NCI-H748 (cell line): ENCODE data around the gene SCAF1.

Experiments used
- DNase-seq: peaks from one replicate; lab custom pipeline; 2025; ENCODE audit not compliant: unreplicated experiment; lab: John Stamatoyannopoulos, UW

The SCAF1 gene, protein sequence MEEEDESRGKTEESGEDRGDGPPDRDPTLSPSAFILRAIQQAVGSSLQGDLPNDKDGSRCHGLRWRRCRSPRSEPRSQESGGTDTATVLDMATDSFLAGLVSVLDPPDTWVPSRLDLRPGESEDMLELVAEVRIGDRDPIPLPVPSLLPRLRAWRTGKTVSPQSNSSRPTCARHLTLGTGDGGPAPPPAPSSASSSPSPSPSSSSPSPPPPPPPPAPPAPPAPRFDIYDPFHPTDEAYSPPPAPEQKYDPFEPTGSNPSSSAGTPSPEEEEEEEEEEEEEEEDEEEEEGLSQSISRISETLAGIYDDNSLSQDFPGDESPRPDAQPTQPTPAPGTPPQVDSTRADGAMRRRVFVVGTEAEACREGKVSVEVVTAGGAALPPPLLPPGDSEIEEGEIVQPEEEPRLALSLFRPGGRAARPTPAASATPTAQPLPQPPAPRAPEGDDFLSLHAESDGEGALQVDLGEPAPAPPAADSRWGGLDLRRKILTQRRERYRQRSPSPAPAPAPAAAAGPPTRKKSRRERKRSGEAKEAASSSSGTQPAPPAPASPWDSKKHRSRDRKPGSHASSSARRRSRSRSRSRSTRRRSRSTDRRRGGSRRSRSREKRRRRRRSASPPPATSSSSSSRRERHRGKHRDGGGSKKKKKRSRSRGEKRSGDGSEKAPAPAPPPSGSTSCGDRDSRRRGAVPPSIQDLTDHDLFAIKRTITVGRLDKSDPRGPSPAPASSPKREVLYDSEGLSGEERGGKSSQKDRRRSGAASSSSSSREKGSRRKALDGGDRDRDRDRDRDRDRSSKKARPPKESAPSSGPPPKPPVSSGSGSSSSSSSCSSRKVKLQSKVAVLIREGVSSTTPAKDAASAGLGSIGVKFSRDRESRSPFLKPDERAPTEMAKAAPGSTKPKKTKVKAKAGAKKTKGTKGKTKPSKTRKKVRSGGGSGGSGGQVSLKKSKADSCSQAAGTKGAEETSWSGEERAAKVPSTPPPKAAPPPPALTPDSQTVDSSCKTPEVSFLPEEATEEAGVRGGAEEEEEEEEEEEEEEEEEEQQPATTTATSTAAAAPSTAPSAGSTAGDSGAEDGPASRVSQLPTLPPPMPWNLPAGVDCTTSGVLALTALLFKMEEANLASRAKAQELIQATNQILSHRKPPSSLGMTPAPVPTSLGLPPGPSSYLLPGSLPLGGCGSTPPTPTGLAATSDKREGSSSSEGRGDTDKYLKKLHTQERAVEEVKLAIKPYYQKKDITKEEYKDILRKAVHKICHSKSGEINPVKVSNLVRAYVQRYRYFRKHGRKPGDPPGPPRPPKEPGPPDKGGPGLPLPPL

DNA sequence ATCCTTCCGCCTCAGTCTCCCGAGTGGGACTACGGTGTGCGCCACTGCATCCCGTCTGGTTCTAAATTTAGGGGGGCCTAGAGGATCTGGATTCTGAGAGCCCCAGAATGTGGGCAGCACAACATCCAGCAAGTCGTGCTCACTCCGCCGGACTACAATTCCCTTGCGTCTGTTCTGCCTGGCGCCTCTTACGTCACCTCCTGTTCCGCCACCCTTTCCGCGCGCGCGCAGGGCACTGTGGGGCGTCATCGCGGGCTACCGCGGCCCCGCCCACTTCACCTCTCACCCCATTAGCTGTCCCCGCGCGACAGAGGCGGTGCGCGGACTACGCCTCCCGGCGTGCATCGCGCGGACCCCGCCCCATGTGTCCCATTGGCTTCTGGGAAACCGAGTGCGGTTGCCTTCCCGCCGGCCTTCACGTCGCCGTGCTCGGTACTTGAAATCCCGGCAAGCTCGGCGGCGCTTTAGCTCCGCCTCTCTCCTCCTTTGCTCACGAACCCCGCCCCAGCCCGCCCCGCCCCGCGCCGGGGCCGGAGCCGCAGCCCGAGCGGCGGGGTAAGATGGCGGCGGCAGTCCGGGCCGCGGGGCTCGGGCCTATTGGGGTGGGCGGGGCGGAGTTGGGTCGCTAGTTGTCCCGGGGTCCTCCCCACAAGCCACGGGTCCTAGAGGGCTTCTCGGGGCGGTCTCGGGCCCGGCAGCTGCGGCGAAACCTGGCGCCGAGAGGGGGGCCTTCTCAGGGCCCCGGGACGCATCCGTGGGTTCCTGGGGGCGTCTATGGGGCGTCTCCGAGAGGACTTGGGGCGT is at the start of gene SCAF1:
TSS of gene SCAF1 (plus strand) at position 522 of the 804 bp plus-strand sequence. CDS start 2,818 bp downstream, outside the sequence.
- peak; percentile 100 for DNase-seq

DNA sequence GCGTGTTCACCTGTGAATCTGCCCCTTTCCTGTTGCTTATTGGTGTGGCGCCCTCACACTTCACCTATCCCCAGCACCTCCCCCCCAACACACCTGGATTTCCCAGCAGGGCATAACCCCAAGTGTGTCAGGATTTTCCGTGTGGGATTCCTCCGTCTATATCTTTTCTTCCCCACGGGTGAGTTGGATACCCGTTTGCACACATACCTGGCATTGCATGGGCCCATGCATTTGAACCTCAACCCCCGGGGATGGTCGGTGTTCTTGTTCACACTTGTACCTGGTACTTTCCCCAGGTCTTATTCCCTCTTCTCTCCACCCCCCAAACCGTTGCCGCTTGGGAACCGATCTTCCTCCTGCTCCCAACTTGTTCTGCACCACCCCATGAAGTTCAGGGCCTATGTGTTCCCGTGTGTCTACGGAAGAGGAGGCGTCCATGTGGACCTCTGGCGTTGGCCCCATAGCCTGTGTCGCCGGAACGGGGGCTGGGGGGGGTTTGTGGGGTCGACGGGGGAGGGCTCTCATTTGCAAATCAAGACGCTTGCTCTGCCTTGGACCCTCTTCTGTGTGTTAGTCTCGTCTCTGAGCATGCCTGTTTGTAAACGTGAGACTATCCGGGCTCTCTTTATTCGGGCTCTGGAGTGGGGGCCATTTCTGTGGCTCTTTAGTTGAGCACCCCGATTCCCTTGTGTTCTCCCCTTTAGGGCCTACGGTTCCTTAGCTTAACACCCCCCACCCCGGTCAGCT is 49.4 kb upstream of the SCAF1 start:
- DNase-seq = peak; percentile 66

DNA sequence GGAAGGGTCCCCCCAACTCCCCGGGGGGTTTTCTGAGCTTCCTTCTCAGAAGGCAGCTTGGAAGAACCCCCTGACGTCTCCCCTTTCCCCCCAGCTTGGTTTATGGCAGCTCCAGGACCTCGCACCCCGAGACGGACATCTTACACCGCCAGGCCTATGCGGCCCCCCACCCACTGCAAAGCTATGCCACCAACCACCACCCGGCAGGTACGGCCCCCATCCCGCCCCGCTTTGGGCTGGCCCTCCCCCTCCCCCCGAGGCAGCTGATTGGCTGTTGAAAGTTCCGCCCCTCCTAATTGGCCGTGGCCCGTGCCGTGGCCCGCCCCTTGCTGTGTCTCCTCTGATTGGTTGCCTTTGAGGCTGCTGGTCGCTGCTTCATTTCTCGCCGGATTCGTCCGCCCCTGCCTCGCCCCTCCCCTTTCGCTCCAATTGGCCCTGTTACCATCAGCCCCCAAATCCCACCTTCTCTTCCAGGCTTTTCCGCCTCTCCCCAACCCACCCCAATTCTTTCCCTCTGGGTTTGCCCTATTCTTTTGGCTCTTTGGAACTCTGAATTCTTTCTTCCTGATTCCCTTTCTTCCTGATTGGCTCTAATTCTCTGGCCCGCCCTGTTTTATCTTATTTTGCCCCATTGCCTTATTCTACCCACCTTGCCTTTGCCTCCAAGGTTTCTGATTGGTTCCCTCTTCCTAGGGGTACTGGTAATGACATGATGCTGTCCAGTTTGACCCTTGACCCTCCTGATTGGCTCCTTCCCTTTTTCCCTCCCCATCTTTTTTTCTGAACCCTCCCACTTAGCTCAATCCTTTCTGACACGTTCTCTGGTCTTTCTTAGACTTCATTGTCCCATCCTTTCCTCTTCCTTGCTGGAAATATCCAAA is 48.5 kb upstream of the SCAF1 start:
- peak; percentile 96 for DNase-seq

DNA sequence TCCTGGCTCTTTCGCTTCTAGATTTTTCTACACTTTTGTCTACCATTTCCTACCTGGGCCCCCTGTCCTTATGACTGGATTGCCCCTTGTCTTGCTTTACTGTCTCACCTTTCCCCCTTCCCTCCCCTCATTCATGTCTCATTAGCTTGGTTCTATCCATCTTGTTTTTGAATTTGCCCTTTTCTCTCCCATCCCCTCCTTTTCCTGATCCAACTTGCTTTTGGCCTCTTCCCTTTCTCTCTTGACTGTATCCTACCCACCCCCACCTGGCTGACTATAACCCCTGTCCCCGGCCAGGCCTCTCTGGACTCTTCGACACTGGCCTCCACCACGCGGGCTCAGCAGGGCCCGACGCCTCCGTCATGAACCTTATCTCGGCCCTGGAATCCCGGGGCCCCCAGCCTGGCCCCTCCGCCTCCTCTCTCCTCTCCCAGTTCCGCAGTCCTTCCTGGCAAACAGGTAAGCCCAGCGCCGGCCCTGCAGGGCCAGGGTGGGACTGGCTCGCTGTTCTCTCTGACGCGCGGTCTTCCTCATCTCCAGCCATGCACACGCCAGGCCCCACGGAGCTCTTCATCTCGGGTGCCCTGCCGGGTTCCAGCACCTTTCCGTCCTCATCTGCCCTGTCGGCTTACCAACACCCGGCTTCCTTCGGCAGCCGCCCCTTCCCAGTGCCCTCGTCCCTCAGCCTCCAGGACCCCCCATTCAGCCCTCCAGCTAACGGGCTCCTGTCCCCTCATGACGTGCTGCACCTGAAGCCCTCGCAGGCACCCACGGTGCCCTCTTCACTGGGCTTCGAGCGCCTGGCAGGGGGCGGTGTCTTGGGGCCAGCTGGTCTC is 47.6 kb upstream of the SCAF1 start:
- DNase-seq = no peak

DNA sequence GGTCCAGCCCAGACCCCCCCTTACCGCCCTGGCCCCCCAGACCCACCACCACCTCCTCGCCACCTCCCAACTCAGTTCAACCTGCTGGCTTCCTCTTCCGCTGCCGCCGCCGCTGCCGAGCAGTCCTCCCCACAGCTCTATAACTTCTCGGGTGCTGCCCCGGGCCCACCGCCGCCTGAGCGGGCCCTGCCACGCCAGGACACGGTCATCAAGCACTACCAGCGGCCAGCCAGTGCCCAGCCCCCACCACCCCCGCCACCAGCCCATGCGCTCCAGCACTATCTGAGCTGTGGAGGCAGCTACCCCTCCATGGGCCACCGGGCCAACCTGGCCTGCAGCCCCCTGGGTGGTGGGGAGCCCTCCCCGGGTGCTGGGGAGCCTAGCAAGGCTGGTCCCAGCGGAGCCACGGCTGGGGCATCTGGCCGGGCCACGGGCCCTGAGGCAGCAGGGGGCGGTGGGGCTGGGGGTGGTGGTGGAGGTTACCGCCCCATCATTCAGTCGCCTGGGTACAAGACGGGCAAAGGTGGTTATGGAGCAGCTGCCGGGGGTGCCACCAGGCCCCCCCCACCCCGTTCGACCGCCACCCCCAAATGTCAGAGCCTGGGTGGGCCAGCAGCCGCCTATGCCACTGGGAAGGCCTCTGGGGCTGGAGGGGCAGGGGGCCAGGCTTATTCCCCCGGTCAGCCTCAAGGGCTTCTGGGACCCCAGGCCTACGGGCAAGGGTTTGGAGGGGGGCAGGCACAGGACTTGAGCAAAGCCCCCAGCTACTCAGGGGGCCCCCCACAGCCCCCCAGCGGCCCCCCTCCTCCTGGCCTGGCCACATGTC is 46.8 kb upstream of the SCAF1 start:
- DNase-seq = no peak

DNA sequence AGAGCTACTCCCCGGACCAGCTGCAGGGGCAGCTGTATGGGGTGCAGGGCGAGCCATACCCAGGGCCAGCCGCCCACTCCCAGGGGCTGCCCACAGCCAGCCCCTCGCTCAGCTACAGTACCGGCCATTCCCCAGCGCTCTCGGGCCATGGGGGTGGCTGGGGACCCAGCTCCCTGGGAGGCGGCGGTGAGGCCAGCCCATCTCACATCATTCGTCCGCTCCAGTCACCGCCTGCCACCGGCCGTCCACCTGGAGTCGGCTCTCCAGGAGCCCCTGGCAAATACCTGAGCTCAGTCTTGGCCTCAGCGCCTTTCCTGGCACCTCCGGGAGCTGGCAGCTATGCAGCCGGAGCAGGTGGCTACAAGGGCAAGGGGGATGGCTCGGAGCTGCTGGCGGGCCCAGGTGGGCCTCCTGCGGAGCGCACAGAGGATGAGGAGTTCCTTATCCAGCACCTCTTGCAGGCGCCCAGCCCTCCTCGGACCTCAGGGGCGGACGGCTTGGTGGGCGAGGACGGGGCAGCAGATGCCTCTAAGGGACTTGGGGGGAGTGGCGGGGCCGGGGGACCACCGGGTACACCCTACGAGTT is 46.1 kb upstream of the SCAF1 start:
- no peak for DNase-seq

DNA sequence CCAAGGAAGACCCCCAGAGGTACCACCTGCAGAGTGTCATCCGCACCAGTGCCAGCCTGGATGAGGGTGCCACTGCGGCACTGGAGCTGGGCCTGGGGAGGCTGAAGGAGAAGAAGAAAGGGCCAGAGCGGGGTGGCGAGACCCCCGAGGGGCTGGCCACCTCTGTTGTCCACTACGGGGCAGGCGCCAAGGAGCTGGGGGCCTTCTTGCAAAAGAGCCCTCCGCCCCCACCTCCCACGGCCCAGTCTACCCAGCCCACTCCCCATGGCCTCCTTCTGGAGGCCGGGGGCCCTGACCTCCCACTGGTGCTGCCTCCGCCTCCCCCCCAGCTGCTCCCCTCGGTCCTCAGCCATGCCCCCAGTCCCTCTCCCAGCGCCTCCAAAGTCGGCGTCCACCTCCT is 45.6 kb upstream of the SCAF1 start:
- DNase-seq = no peak

DNA sequence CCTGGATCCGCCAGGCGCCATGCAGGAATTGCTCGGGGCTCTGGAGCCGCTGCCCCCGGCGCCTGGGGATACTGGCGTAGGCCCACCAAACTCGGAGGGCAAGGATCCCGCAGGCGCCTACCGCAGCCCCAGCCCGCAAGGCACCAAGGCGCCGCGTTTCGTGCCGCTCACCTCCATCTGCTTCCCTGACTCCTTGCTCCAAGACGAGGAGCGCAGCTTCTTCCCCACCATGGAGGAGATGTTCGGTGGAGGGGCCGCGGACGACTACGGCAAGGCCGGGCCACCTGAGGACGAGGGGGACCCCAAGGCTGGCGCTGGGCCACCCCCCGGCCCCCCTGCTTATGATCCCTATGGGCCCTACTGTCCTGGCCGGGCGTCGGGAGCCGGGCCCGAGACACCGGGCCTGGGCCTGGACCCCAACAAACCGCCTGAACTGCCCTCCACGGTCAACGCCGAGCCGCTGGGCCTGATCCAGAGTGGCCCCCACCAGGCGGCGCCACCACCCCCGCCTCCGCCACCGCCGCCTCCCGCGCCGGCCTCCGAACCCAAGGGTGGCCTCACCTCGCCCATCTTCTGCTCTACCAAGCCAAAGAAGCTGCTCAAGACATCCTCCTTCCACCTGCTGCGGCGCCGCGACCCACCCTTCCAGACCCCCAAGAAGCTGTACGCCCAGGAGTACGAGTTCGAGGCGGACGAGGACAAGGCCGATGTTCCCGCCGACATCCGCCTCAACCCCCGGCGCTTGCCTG is 44.9 kb upstream of the SCAF1 start:
- no peak for DNase-seq

DNA sequence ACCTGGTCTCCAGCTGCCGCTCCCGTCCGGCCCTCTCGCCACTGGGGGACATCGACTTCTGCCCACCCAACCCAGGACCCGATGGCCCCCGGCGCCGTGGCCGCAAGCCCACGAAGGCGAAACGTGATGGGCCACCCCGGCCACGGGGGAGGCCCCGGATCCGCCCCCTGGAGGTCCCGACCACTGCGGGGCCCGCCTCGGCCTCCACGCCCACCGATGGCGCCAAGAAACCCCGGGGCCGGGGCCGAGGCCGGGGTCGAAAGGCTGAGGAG is 44.4 kb upstream of the SCAF1 start:
- no peak for DNase-seq

DNA sequence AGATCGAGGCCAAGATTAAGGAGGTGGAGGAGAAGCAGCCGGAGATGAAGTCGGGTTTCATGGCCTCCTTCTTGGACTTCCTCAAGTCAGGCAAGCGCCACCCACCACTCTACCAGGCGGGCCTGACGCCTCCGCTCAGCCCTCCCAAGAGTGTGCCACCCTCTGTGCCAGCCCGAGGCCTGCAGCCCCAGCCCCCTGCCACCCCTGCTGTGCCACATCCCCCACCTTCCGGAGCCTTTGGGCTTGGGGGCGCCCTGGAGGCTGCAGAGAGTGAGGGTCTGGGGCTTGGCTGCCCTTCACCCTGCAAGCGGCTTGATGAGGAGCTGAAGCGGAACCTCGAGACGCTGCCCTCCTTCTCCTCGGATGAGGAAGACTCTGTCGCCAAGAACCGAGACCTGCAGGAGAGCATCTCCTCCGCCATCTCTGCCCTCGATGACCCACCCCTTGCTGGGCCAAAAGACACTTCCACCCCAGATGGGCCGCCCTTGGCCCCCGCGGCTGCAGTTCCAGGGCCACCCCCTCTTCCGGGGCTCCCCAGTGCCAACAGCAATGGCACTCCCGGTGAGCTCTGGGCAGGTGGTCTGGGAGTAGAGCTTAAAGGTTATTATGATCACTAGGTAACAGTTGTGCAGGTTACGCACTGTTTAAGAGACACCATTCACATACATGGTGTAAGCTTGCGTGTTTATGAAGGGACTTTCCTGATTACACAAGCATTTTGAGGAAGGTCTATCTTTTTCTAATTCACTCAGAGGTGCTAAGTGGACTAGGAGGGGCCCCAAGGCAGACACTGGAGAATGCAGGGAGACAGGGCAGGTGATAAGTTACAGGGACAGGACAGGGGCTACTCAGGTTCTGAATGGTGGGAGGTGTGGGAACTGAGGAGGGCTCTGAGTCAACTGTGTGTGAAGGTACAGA is 42.4 kb upstream of the SCAF1 start:
- DNase-seq = no peak

DNA sequence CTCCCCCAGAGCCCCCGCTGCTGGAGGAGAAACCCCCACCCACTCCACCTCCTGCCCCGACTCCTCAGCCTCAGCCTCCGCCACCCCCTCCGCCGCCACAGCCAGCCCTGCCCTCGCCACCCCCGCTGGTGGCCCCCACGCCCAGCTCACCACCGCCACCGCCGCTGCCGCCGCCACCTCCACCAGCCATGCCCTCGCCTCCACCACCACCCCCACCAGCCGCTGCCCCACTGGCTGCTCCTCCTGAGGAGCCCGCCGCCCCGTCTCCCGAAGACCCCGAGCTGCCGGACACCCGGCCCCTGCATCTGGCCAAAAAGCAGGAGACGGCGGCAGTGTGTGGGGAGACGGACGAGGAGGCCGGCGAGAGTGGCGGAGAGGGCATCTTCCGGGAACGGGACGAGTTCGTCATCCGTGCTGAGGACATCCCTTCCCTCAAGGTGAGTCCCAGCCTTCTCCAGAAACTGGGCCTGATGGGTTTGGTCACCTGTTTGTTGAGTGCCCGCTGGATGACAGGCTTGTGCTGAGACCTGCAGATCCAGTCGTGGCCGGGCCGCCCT is 40.4 kb upstream of the SCAF1 start:
- no peak for DNase-seq

DNA sequence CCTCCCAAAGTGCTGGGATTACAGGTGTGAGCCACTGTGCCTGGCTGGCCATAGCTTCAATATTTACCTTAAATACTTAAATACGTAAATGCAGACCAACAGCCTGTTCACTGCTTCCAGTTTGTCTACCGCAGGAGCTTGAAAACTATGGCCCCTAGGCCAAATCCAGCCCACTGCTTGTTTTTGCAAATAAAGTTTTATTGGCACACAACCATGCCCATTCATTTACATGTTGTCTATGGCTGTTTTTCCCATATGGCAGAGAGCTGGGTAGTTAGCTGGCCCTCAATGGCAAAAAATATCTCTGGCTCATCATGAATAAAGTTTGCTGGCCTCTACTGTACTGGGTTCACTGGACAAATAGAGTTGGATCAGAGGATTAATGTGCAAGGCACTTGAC is 39.2 kb upstream of the SCAF1 start:
- DNase-seq = no peak

DNA sequence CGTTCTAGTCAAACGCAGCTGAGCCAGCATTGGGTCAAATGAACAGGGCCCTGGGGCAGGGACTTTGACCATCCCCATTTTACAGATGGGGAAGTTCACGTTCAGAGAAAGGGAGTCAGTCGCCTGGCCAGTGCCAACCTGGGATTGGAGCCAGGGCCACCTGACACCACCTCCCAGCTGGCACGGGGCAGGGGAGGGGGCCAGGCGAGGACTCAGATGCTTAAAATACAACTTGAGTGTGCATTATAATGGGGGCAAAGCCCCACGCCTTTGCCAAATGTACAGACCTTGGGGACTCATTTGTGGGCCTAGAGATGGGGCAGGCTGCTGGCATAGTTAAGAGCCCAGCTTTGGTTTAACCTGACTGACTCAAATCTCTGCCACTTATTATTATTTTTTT is 36.4 kb upstream of the SCAF1 start:
- no peak for DNase-seq

DNA sequence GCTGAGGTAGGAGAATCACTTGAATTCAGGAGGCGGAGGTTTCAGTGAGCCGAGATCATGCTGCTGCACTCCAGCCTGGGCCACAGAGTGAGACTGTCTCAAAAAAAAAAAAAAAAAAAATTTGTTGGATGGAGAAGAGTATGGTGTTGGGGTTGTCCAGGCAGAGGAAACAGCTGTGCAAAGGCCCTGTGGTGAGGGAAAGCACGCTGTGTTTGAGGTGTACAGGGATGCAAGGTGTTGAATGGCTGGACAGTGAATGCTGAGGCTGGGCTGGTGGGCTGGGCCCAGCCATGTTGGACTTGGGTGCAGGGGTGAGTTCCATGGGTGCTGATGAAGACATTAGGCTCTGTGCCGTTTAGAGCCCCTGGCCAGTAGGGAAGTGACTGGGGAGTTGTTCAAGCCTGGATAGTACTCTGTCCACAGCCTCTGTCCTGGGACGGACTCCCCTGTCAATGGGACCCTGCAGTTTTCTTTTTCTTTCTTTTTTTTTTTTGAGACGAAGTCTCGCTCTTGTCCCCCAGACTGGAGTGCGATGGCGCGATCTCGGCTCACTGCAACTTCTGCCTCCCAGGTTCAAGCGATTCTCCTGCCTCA is 32.4 kb upstream of the SCAF1 start:
- DNase-seq = no peak
